K562 (cell line): ENCODE measurements around the gene C15orf62. TPM values are rescaled to one million over a fixed set of nuclear protein-coding genes. Genes with fewer than 3 reads are reported as not detected.

ENCODE experiments used
- ATF2 ChIP-seq: sonication (generic); formaldehyde crosslinking; IDR thresholded peaks from 2 replicates; pipeline ENCODE4 v1.8.1; 2022; ENCODE audit warnings: missing genetic modification reagents
- ATF6 ChIP-seq: sonication (generic); formaldehyde crosslinking; IDR thresholded peaks from 2 replicates; pipeline ENCODE4 v1.4.0; 2020; ENCODE audit warnings: mild to moderate bottlenecking, missing genetic modification reagents
- CEBPG ChIP-seq, 3 experiments: fragments of 200-800 bp in 1 of 3; sonication (Bioruptor generic) in 1 of 3; sonication (generic) in 1 of 3; formaldehyde crosslinking in 1 of 3; IDR thresholded peaks in 2 of 3; conservative IDR thresholded peaks in 1 of 3; 2 replicates each; pipeline versions ENCODE4 v1.6.1 to v1.8.0; 2016 to 2022; ENCODE audit warnings: missing compliant biosample characterization in 2 of 3, missing genetic modification characterization in 2 of 3, mild to moderate bottlenecking in 1 of 3, missing genetic modification reagents in 1 of 3
- ESRRB ChIP-seq: fragments of 250-450 bp; sonication (Bioruptor Pico); IDR thresholded peaks from 2 replicates; pipeline ENCODE4 v1.5.0; 2020; ENCODE audit warnings: mild to moderate bottlenecking, moderate library complexity, borderline replicate concordance
- ETS1 ChIP-seq: conservative IDR thresholded peaks from 2 replicates; pipeline ENCODE4 v1.6.1; 2011; ENCODE audit warnings: low read depth, mild to moderate bottlenecking, low read length; ENCODE audit not compliant: control insufficient read depth
- GATAD2B ChIP-seq: fragments of 450-650 bp; IDR thresholded peaks from 2 replicates; pipeline ENCODE4 v1.6.1; 2017; ENCODE audit warnings: mild to moderate bottlenecking, borderline replicate concordance
- HMG20B ChIP-seq: fragments of 250-450 bp; sonication (Bioruptor Pico); IDR thresholded peaks from 2 replicates; pipeline ENCODE4 v1.5.0; 2021; ENCODE audit warnings: mild to moderate bottlenecking
- LCOR ChIP-seq: sonication (generic); formaldehyde crosslinking; IDR thresholded peaks from 2 replicates; pipeline ENCODE4 v1.8.0; 2022; ENCODE audit warnings: mild to moderate bottlenecking, missing genetic modification reagents
- MEF2A ChIP-seq: IDR thresholded peaks from 2 replicates; pipeline ENCODE4 v1.6.1; 2011; ENCODE audit warnings: low read depth, mild to moderate bottlenecking, low read length, moderate library complexity; ENCODE audit not compliant: control insufficient read depth
- MEF2D ChIP-seq: conservative IDR thresholded peaks from 2 replicates; pipeline ENCODE4 v1.6.1; 2016; ENCODE audit warnings: low read depth, missing genetic modification characterization, missing compliant biosample characterization
- NFIC ChIP-seq: fragments of 450-650 bp; IDR thresholded peaks from 2 replicates; pipeline ENCODE4 v1.6.1; 2017; ENCODE audit warnings: mild to moderate bottlenecking, inconsistent platforms
- NKRF ChIP-seq: fragments of 450-650 bp; IDR thresholded peaks from 2 replicates; pipeline ENCODE4 v1.6.1; 2016; ENCODE audit warnings: borderline replicate concordance
- SMARCB1 ChIP-seq: IDR thresholded peaks from 2 replicates; pipeline ENCODE4 v1.6.1; 2011; ENCODE audit warnings: improper control_type of control experiment, low read depth; ENCODE audit not compliant: insufficient read length
- THRAP3 ChIP-seq: fragments of 450-650 bp; IDR thresholded peaks from 2 replicates; pipeline ENCODE4 v1.6.1; 2016; ENCODE audit warnings: mild to moderate bottlenecking, inconsistent platforms, borderline replicate concordance
- XRCC4 ChIP-seq: IDR thresholded peaks from one replicate; pipeline ENCODE4 v1.6.1; 2011; ENCODE audit not compliant: insufficient read depth, insufficient read length; ENCODE audit errors: extremely low read depth
- ZNF174 ChIP-seq: fragments of 250-450 bp; sonication (Bioruptor Pico); IDR thresholded peaks from 2 replicates; pipeline ENCODE4 v1.4.0; 2020; ENCODE audit warnings: mild to moderate bottlenecking
- ZNF263 ChIP-seq: sonication (generic); formaldehyde crosslinking; IDR thresholded peaks from 2 replicates; pipeline ENCODE4 v1.8.0; 2022; ENCODE audit warnings: mild to moderate bottlenecking, missing genetic modification reagents, borderline replicate concordance
- ZNF445 ChIP-seq: fragments of 250-450 bp; sonication (Bioruptor Pico); IDR thresholded peaks from 2 replicates; pipeline ENCODE4 v1.4.0; 2020; ENCODE audit warnings: low read depth, mild to moderate bottlenecking, moderate library complexity
- polyA plus RNA-seq, 8 experiments: library from polyadenylated mRNA; depleted of rRNA in 4 of 8; stranded (reverse) in 5 of 8; unstranded in 3 of 8; fragments of >200 nt; fragmentation: Nextera tagmentation in 2 of 8; fragmentation: Illumina TruSeq in 1 of 8; extraction: Ambion mirVana in 2 of 8; extraction: Trizol in 1 of 8; gene quantifications; 2 replicates each; pipeline versions ENCODE4 v1.2.1 to v1.2.3, GENCODE V29; 2011 to 2014; ENCODE audit warnings: inconsistent platforms in 1 of 8, missing spikeins in 1 of 8
- total RNA-seq, 7 experiments: library from RNA; depleted of rRNA in 6 of 7; stranded (reverse); fragments of >200 nt in 6 of 7; fragmentation: Illumina TruSeq in 2 of 7; extraction: Trizol in 2 of 7; gene quantifications; 2 replicates each; pipeline versions ENCODE4 v1.2.1 to v1.2.3, GENCODE V29; 2011 to 2021; ENCODE audit warnings: low replicate concordance in 1 of 7

Gene C15orf62
- total and polyA plus RNA-seq, 9 of the 15 experiments (the other 6 are each of a cell fraction or from before 2014, with no cell fraction given), result 0.01 to 0.76 (median 0.30) TPM; not detected in 1

DNA sequence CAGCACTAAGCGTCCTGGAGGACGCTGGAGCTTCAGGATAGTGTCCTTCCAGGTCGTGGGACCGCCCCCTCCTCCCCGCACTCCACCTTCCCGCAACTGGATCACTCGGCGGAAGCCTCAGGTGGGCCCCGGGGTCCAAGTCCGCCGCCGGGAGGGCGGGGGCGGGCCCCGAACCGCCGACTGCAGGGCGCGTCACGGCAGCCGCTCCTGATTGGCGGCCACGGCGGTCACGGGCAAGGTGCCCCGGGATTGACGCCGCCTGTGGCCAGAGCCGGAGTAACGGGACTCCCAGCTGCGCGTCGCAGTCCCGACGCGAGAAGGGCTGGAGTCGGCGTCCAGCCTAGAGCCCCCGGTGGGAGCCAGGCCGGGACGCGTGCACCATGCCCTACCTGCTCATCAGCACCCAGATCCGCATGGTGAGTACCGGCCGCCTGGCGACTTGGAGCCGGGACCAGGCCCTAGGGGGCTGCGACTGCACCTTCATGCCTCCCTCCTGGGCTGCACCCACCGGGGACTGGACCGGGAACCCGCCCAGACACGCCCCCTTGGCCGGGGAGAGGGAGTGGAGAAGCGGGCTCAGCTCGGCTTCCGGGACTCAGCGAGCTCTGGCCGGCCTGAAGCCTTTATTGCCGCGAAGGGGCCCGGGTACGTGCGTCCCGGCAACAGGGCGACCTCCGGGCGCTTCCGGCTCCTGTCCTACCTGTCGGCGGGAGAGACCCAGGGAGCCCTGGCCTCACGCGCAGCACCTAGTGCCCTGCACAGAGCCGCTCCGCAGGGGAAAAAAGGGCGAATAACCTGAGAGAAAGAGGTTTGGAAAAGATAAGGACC, 5.8 kb upstream of the C15orf62 start, which contains the start of gene GCHFR (continued):
- TF ChIP-seq NKRF (peak; percentile 78), SMARCB1 (no peak), ETS1 (0 out of 2 replicates have a peak, but pooled peaks have one; percentile 18), GATAD2B (no peak; the same call in 1 of the 2 replicates), ATF6 (CRISPR knock-in tag) (0 out of 2 replicates have a peak, but pooled peaks have one; percentile 3), THRAP3 (no peak), CEBPG (CRISPR knock-in tag; IDR thresholded peaks at IDR 0.05) (0 out of 2 replicates have a peak, but pooled peaks have one; percentile 29), CEBPG (tag; conservative IDR thresholded peaks at IDR 0.05 in 1 of 2, IDR thresholded peaks at IDR 0.05 in 1 of 2) (no peak), ESRRB (CRISPR knock-in tag) (no peak), LCOR (CRISPR knock-in tag) (peak; percentile 22; the same call in 1 of the 2 replicates), XRCC4 (no peak), NFIC (no peak), ZNF263 (CRISPR knock-in tag) (peak; percentile 56), HMG20B (CRISPR knock-in tag) (no peak), ZNF174 (CRISPR knock-in tag) (no peak), MEF2D (tag) (no peak), MEF2A (no peak), ZNF445 (CRISPR knock-in tag) (no peak), ATF2 (CRISPR knock-in tag) (no peak)
